Right lobe of liver (tissue), 6 donors: ENCODE data around the gene IGSF10. TPM values are rescaled to one million over a fixed set of nuclear protein-coding genes. Genes with fewer than 3 reads are reported as not detected.
"Not testable (repeated sequence)": the region's sequence is repeated elsewhere in the genome, so short reads cannot be mapped to it uniquely, and the experiment has no call there.

Source experiments
- ATAC-seq, 4 donors: fragments of 200-7000 bp; cut with Tn5 transposase; one replicate each; pipeline ENCODE4 v1.9.1; 2020; ENCODE audit warnings: mild to moderate bottlenecking in 4 of 4, moderate library complexity in 4 of 4
- DNase-seq, 3 donors: peaks; one replicate each; pipeline ENCODE4 v3.0.0-alpha.2; 2020
- H3K27ac ChIP-seq, 3 donors: fragments of 200-600 bp; one replicate each; pipeline ENCODE4 v1.8.0; 2022
- H3K27me3 ChIP-seq, 2 donors: fragments of 200-600 bp; one replicate each; pipeline ENCODE4 v1.8.0; 2022
- H3K36me3 ChIP-seq, 4 donors: fragments of 200-600 bp; sonication (generic) in 1 of 4; one replicate each; pipeline versions ENCODE4 v1.5.1 to v1.8.0; 2017 to 2022; ENCODE audit warnings: control low read depth in 1 of 4
- H3K4me1 ChIP-seq, 4 donors: fragments of 200-600 bp; sonication (generic) in 1 of 4; one replicate each; pipeline versions ENCODE4 v1.5.1 to v1.8.0; 2017 to 2022; ENCODE audit warnings: control low read depth in 1 of 4
- H3K4me3 ChIP-seq, 3 donors: fragments of 200-600 bp; one replicate each; pipeline ENCODE4 v1.8.0; 2022
- H3K9me3 ChIP-seq, 4 donors: fragments of 200-600 bp; sonication (generic) in 1 of 4; one replicate each; pipeline versions ENCODE4 v1.5.1 to v1.8.0; 2017 to 2022; ENCODE audit warnings: control low read depth in 1 of 4
- CTCF ChIP-seq, 4 donors: fragments of 200-600 bp in 3 of 4; fragments of 450-650 bp in 1 of 4; IDR thresholded peaks; one replicate each; pipeline versions ENCODE4 v1.5.1 to v1.8.0; 2016 to 2022; ENCODE audit warnings: antibody characterized with exemption in 4 of 4, mild to moderate bottlenecking in 2 of 4
- POLR2A ChIP-seq: fragments of 450-650 bp; IDR thresholded peaks from one replicate; pipeline ENCODE4 v1.6.1; 2017; ENCODE audit warnings: antibody characterized with exemption, mild to moderate bottlenecking
- WGBS: methylation state at CpG from one replicate; pipeline ENCODE4 v1.1.6; 2018; ENCODE audit warnings: low coverage, low lambda C conversion rate; ENCODE audit not compliant: insufficient coverage; ENCODE audit errors: missing lambda C conversion rate; 5-methylcytosine and 5-hydroxymethylcytosine counted together
- intact Hi-C, 2 donors: fragments of 100-400 bp; cut with DNase I; formaldehyde crosslinking; loops; one replicate each; pipeline versions ENCODE4 v1.11.2 to v1.14.1; 2022
- long read RNA-seq: library from polyadenylated mRNA; unstranded; transcript quantifications from one replicate; pipeline ENCODE4 v2.0.0, GENCODE V29; 2019
- total RNA-seq, 6 experiments: library from RNA; depleted of rRNA in 2 of 6; stranded (reverse); fragments of >200 nt in 2 of 6; fragmentation: NEBNext Ultra II Directional in 3 of 6; extraction: Animal tissue kit (Norgen Biotek cat#: 25700) in 3 of 6; gene quantifications; one replicate each; pipeline versions ENCODE4 v1.1.0 to v1.2.4, GENCODE V29; 2016 to 2023
- donor health status: DM: no; HTN: yes; CAD: no.
- donor health status: DM: no; HTN: no; CAD: no.
- donor health status: DM: no; HTN: no; CAD: no.
- donor health status: DM: no; HTN: yes; CAD: no.
- donor health status: DM: no; HTN: yes; CAD: no.

Gene IGSF10
- under 1 TPM; 0.06 to 0.35 (median 0.17) TPM for total RNA-seq
- long read RNA-seq: 0 reads

DNA sequence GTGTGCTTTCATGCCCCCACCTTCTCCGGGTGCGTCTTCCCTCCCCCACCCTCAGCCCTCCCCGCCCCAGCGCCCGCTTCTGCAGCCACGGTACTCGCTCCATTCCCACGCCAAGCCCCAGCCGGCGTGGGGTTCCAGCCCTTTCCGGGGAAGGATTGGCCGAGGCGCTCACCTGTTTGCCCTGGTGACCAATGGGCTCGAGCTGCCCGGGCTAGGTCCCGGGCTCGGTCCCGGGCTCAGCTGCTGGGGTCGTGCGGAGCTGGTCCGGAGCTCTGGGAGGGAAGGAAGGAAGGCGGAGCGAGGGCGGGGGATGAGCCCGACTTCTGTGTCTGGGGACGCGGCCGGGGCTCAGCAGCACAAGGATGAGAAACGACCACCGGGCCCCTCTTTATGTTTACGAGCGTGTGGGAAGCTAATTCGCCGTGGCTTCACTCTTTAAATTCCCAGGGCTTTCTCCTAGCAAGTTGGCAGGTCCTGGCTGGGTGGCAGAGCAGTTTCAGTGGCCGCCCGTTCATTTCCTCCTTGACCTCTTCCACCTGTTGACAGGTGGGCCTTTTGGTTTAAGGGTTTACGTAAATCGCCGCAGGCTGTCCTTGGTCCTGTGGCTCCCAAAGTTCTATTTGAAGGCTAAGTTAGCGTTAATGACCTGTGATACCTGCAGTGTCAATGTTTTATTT lies at the start of gene IGSF10:
Gene IGSF10, minus strand, starts transcription at position 288 of the 677 bp plus-strand sequence. CDS start 2,352 bp downstream, outside the sequence.
- DNase-seq: peak in 2 of 3 donors; percentile 43 to 62
- Histone ChIP-seq H3K27me3 (no peaks in the 10 kb centered on the region), H3K9me3 (no peaks in the 10 kb centered on the region), H3K4me1 (peaks cover 0 to 3% (median 0%) of the 10 kb centered on the region in 4 donors), H3K36me3 (no peaks in the 10 kb centered on the region), H3K27ac (no peak within 1 kb of the TSS), H3K4me3 (peak within 1 kb of the TSS; percentile 29 to 52 (median 35))
- no peak for TF ChIP-seq CTCF (IDR thresholded peaks at IDR 0.05)
- no peak for TF ChIP-seq POLR2A
- ATAC-seq: peak; percentile 52 to 80 (median 66)
- 12% methylated on average over 24 of the region's 40 CpGs for WGBS
- intact Hi-C loops: no loop called here

DNA sequence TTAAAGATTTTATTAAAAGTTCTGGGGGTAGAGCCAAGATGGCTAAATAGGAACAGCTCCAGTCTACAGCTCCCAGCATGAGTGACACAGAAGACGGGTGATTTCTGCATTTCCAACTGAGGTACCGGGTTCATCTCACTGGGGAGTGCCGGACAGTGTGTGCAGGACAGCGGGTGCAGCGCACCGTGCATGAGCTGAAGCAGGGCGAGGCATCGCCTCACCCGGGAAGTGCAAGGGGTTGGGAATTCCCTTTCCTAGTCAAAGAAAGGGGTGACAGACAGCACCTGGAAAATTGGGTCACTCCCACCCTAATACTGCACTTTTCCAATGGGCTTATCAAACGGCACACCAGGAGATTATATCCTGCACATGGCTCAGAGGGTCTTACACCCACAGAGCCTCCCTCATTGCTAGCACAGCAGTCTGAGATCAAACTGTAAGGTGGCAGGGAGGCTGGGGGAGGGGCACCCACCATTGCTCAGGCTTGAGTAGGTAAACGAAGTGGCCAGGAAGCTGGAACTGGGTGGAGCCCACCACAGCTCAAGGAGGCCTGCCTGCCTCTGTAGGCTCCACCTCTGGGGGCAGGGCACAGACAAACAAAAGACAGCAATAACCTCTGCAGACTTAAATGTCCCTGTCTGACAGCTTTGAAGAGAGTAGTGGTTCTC lies 48.7 kb upstream of the IGSF10 start:
- DNase-seq: peak in 1 of 3 donors; percentile 52
- H3K4me1 ChIP-seq, H3K27ac ChIP-seq, H3K36me3 ChIP-seq, ATAC-seq, intact Hi-C loops, H3K27me3 ChIP-seq, H3K4me3 ChIP-seq, H3K9me3 ChIP-seq: not testable (repeated sequence)
- WGBS: 96% methylated on average over 4 of the region's 11 CpGs

GRCh38 chr3:151504606-151505005 lies 43.7 kb upstream of the IGSF10 start:
- TF ChIP-seq POLR2A (no peak), CTCF (IDR thresholded peaks at IDR 0.05) (no peak)
- intact Hi-C loops: no loop called here
- H3K27ac ChIP-seq: no peak overlapping the region
- ATAC-seq: no peak
- H3K4me3 ChIP-seq: no peak overlapping the region
- no peaks in the 10 kb centered on the region for H3K36me3 ChIP-seq
- 60% methylated on average over 2 of the region's 2 CpGs for WGBS
- no peaks in the 10 kb centered on the region for H3K4me1 ChIP-seq
- no peak for DNase-seq
- H3K27me3 ChIP-seq: no peaks in the 10 kb centered on the region
- H3K9me3 ChIP-seq: no peaks in the 10 kb centered on the region

- H3K9me3 ChIP-seq: no peaks in the 10 kb centered on the region
- H3K36me3 ChIP-seq: no peaks in the 10 kb centered on the region
- H3K4me1 ChIP-seq: no peaks in the 10 kb centered on the region
- H3K27ac ChIP-seq: no peak overlapping the region
- intact Hi-C loops: no loop called here
- TF ChIP-seq POLR2A (no peak), CTCF (IDR thresholded peaks at IDR 0.05) (no peak)
- no peaks in the 10 kb centered on the region for H3K27me3 ChIP-seq
- ATAC-seq (no peak), DNase-seq (no peak)
- H3K4me3 ChIP-seq: no peak overlapping the region
- 73% methylated on average over 1 of the region's 1 CpG for WGBS
Observed at GRCh38 chr3:151503074-151503473, 42.2 kb upstream of the IGSF10 start.

- Histone ChIP-seq H3K36me3 (no peaks in the 10 kb centered on the region), H3K27me3 (no peaks in the 10 kb centered on the region), H3K4me3 (no peak overlapping the region), H3K27ac (no peak overlapping the region), H3K9me3 (no peaks in the 10 kb centered on the region), H3K4me1 (no peaks in the 10 kb centered on the region)
- WGBS: 40% methylated on average over 4 of the region's 4 CpGs
- no peak for ATAC-seq
- DNase-seq: no peak
- intact Hi-C loops: no loop called here
- no peak for TF ChIP-seq POLR2A
- TF ChIP-seq CTCF (IDR thresholded peaks at IDR 0.05): no peak
Observed at GRCh38 chr3:151501923-151502632, 41.2 kb upstream of the IGSF10 start.
